ELF-1 (cell line): Measurements from ENCODE around the gene P3H1.
"Not testable (repeated sequence)": the region's sequence is repeated elsewhere in the genome, so short reads cannot be mapped to it uniquely, and the experiment has no call there.

Source experiments
- DNase-seq: peaks from one replicate; pipeline ENCODE4 v3.0.0-alpha.2; 2016; ENCODE audit warnings: low read depth, low spot score

Gene P3H1

GRCh38 chr1:42733415-42734200 is 33.2 kb downstream of the P3H1 start:
- no peak for DNase-seq

- no peak for DNase-seq
Measured at GRCh38 chr1:42732126-42732680, 34.6 kb downstream of the P3H1 start.

GRCh38 chr1:42731585-42731984 is 35.2 kb downstream of the P3H1 start:
- no peak for DNase-seq

GRCh38 chr1:42730988-42731387 is 35.8 kb downstream of the P3H1 start:
- DNase-seq, result no peak

GRCh38 chr1:42730002-42730401 is 36.8 kb downstream of the P3H1 start:
- DNase-seq, result peak; percentile 25

DNA sequence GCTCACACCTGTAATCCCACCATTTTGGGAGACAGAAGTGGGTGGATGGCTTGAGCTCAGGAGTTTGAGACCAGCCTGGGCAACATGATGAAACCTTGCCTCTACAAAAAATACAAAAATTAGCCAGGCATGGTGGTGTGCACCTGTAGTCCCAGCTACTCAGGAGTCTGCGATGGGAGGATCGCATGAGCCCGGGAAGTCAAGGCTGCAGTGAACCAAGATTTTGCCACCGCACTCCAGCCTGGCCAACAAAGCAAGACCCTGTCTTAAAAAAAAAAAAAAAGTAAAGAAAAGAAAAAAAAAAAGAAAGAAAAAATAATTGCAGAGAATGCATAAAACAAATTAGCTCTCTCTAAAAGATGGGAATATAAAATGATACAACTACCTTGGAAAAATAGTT is 41.0 kb downstream of the P3H1 start:
- DNase-seq, result not testable (repeated sequence)

DNA sequence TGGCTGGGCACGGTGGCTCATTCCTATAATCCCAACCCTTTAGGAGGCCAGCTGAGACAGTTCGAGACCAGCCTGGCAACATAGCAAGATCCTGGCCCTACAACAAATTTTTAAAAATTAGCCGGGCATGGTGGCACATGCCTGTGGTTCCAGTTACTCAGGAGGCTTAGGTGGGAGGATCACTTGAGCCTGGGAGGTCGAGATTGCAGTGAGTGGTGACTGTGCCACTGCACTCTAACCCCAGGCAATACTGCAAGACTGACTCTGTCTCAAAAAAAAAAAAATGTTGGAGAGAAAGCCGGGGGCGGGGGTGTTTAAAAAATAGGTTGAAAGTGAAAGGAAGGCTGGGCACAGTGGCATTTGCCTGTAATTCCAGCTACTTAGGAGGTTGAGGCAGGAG is 43.3 kb downstream of the P3H1 start:
- DNase-seq, result no peak

- DNase-seq, result not testable (repeated sequence)
Measured at GRCh38 chr1:42722403-42722802, 44.4 kb downstream of the P3H1 start.

- DNase-seq, result no peak
Measured at GRCh38 chr1:42721926-42722325, 44.9 kb downstream of the P3H1 start.

- DNase-seq, result no peak
Measured at GRCh38 chr1:42720868-42721267, 46.0 kb downstream of the P3H1 start.

GRCh38 chr1:42714441-42714840 is 52.4 kb downstream of the P3H1 start:
- not testable (repeated sequence) for DNase-seq

DNA sequence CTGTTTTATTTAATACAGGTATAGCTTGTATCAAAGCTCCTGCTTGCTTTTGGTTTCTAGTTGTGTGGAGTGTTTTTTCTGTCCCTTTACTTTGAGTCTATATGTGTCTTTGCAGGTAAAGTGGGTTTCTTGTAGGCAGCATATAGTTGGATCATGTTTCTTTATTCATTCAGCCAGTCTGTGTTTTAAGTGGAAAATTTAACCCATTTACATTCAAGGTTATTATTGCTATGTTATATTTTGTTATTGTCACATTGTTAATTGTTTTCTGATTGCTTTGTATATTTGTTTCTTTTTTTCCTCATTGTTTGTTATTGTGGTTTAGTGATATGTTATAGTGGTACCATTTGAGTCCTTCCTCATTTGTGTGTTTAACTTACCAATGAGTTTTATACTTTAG is 53.5 kb downstream of the P3H1 start:
- no peak for DNase-seq

- DNase-seq, result not testable (repeated sequence)
Measured at GRCh38 chr1:42712808-42713207, 54.0 kb downstream of the P3H1 start.

- DNase-seq, result no peak
Measured at GRCh38 chr1:42703888-42704464, 62.9 kb downstream of the P3H1 start.

- no peak for DNase-seq
Measured at GRCh38 chr1:42700006-42700405, 66.8 kb downstream of the P3H1 start.

DNA sequence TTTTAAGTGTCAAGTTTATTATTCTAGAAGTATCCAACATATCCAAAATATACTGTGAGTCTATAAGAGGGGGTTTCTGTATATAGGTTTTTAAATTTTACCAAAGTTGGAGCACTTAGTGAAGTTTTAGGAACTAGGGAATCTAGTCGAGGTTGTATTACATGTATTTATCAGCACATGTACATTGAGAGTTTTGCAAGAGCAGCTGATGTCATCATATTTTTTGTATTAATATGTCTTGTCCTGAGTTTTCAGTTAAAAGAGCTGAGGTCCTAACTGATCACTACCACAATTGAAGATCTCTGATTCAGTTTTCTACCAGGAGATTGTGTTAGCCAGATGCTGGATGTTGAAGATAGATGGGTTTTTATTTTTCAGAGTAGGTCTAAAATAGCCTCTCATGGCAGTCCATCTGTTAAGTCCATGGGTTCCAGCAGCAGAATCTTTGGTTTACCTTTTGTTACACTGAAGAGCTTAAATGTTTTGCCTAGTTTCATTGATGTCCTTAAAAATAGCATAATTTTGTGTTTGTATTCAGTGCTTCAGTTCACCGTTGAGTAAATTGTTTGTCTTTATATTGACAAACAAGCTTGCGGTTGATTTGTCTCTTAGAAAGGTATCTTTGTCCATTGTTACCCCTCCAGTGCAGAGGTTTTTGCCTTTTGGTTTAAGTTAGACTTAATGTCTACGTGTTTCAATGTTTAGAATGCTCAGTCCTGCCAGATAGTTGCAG is 68.6 kb downstream of the P3H1 start:
- DNase-seq, result no peak
